Measurements from ENCODE around the gene HIC1. TPM values are rescaled to one million over a fixed set of nuclear protein-coding genes. Genes with fewer than 3 reads are reported as not detected.

Gene HIC1
- total RNA-seq, 1 experiment from 2014 or later: 1.4 TPM

GRCh38 chr17:2086306-2086705 is 31.4 kb downstream of the HIC1 start:
- Histone ChIP-seq H3K27me3 (ENCODE audit: control insufficient read depth, insufficient read depth, low read length) (no peaks in the 10 kb centered on the region), H3K9me3 (ENCODE audit: control insufficient read depth, insufficient read depth, low read depth, low read length) (no peaks in the 10 kb centered on the region), H3K36me3 (ENCODE audit: control insufficient read depth, insufficient read depth, low read length) (no peaks in the 10 kb centered on the region), H3K4me1 (ENCODE audit: control insufficient read depth, insufficient read depth, low read length) (peaks cover 3% of the 10 kb centered on the region; the same call in 1 of the 2 replicates), H3K27ac (ENCODE audit: low read length) (no peak overlapping the region), H3K4me3 (ENCODE audit: low read depth in 2 of 2, low read length in 2 of 2) (no peak overlapping the region)
- in situ Hi-C loops (cut with HindIII; ENCODE audit: low pct_unique_long_range_greater_than_20kb, low sequenced_read_pairs) (no loop called here), intact Hi-C loops (cut with micrococcal nuclease; ENCODE audit: unreplicated experiment) (no loop called here)
- ChIA-PET CTCF (no interaction called here), POLR2A (no interaction called here)
- no TSS peak for BruUV-seq (replicated peaks)
- TF ChIP-seq, protein P1, sequence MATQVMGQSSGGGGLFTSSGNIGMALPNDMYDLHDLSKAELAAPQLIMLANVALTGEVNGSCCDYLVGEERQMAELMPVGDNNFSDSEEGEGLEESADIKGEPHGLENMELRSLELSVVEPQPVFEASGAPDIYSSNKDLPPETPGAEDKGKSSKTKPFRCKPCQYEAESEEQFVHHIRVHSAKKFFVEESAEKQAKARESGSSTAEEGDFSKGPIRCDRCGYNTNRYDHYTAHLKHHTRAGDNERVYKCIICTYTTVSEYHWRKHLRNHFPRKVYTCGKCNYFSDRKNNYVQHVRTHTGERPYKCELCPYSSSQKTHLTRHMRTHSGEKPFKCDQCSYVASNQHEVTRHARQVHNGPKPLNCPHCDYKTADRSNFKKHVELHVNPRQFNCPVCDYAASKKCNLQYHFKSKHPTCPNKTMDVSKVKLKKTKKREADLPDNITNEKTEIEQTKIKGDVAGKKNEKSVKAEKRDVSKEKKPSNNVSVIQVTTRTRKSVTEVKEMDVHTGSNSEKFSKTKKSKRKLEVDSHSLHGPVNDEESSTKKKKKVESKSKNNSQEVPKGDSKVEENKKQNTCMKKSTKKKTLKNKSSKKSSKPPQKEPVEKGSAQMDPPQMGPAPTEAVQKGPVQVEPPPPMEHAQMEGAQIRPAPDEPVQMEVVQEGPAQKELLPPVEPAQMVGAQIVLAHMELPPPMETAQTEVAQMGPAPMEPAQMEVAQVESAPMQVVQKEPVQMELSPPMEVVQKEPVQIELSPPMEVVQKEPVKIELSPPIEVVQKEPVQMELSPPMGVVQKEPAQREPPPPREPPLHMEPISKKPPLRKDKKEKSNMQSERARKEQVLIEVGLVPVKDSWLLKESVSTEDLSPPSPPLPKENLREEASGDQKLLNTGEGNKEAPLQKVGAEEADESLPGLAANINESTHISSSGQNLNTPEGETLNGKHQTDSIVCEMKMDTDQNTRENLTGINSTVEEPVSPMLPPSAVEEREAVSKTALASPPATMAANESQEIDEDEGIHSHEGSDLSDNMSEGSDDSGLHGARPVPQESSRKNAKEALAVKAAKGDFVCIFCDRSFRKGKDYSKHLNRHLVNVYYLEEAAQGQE (IDR thresholded peaks at IDR 0.05; ENCODE audit: insufficient read depth in 1 of 2, low read depth in 2 of 2, low read length in 1 of 2): no peak
- TF ChIP-seq CTCF (IDR thresholded peaks at IDR 0.05) (no peak), POLR2AphosphoS5 (IDR thresholded peaks at IDR 0.05; ENCODE audit: low read depth, low read length) (no peak), TCF7L2 (IDR thresholded peaks at IDR 0.05; ENCODE audit: low read depth, low read length) (no peak), SIN3A (IDR thresholded peaks at IDR 0.05; ENCODE audit: borderline replicate concordance, insufficient read depth, low read depth, low read length) (no peak)
- no peak for DNase-seq (ENCODE audit: low read depth, low spot score)
- no peak for ATAC-seq

- TF ChIP-seq SIN3A (IDR thresholded peaks at IDR 0.05; ENCODE audit: borderline replicate concordance, insufficient read depth, low read depth, low read length) (no peak), POLR2AphosphoS5 (IDR thresholded peaks at IDR 0.05; ENCODE audit: low read depth, low read length) (no peak), CTCF (IDR thresholded peaks at IDR 0.05) (no peak), TCF7L2 (IDR thresholded peaks at IDR 0.05; ENCODE audit: low read depth, low read length) (no peak)
- TF ChIP-seq, protein P1 (IDR thresholded peaks at IDR 0.05; ENCODE audit: insufficient read depth in 1 of 2, low read depth in 2 of 2, low read length in 1 of 2): no peak
- CTCF ChIA-PET: no interaction called here
- Histone ChIP-seq H3K27me3 (ENCODE audit: control insufficient read depth, insufficient read depth, low read length) (no peaks in the 10 kb centered on the region), H3K9me3 (ENCODE audit: control insufficient read depth, insufficient read depth, low read depth, low read length) (no peaks in the 10 kb centered on the region), H3K36me3 (ENCODE audit: control insufficient read depth, insufficient read depth, low read length) (no peaks in the 10 kb centered on the region), H3K4me3 (ENCODE audit: low read depth in 2 of 2, low read length in 2 of 2) (no peak overlapping the region), H3K27ac (ENCODE audit: low read length) (no peak overlapping the region), H3K4me1 (ENCODE audit: control insufficient read depth, insufficient read depth, low read length) (peaks cover 3% of the 10 kb centered on the region; the same call in 1 of the 2 replicates)
- DNase-seq (ENCODE audit: low read depth, low spot score) (no peak), ATAC-seq (no peak)
- POLR2A ChIA-PET: no interaction called here
- in situ Hi-C loops (cut with HindIII; ENCODE audit: low pct_unique_long_range_greater_than_20kb, low sequenced_read_pairs): no loop called here
- intact Hi-C loops (cut with micrococcal nuclease; ENCODE audit: unreplicated experiment): no loop called here
- no TSS peak for BruUV-seq (replicated peaks)
Measured at GRCh38 chr17:2087597-2088211, 32.8 kb downstream of the HIC1 start.
